Umbilical cord (tissue), 2 donors: ENCODE results near the gene PCYT1A. TPM values are rescaled to one million over a fixed set of nuclear protein-coding genes. Genes with fewer than 3 reads are reported as not detected.
A peak's percentile ranks its signal among the peaks of the same experiment; 100 is the strongest.

Source experiments
- DNase-seq: peaks from one replicate; pipeline ENCODE4 v3.0.0-alpha.2; 2015; ENCODE audit warnings: low spot score
- total RNA-seq: library from RNA; depleted of rRNA; stranded (reverse); fragments of >200 nt; gene quantifications from one replicate; pipeline ENCODE4 v1.2.3, GENCODE V29; 2014; ENCODE audit warnings: low replicate concordance; ENCODE audit not compliant: insufficient read depth

The PCYT1A gene
- total RNA-seq, 1 donor from 2014 or later, result 59.5 TPM

DNA sequence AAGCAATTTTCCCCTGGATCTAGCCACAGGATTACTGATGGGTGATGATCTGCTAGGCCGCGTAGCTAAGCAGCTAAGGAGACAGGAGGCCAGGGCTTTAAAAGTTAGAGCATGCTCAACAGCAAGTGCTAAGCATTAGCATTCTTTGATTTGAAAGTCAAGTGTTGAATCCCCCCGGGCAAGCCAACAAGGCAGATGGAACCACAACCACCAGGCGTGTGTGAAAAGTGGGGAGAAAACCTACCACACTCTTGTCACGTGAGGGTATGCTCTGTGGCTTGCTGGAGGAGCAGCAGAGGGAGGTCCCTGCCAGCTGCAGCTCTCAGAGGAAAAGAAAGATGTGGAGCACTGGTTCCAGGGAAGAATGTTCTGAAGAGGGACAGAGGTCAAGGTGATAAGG, 50.3 kb downstream of the PCYT1A start:
- DNase-seq, result no peak

DNA sequence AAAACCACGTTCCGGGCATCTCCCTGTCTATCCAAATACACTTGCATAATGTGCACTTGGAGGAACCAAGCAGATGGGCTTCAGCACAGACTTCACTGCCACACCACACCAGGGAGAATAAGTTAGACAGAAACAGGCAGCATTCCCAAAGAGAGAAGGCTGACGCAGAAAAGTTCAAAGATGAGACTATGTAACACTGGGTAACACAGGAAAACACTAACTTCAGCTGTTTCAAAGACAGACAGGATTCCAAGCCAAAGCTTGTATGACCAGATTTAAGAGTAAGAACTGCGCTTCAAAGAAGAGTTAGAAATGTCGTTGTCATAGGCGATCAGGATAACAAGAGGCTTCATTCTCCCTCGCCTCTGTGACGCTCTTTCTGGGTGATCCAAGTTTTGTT, 51.3 kb downstream of the PCYT1A start:
- no peak for DNase-seq

DNA sequence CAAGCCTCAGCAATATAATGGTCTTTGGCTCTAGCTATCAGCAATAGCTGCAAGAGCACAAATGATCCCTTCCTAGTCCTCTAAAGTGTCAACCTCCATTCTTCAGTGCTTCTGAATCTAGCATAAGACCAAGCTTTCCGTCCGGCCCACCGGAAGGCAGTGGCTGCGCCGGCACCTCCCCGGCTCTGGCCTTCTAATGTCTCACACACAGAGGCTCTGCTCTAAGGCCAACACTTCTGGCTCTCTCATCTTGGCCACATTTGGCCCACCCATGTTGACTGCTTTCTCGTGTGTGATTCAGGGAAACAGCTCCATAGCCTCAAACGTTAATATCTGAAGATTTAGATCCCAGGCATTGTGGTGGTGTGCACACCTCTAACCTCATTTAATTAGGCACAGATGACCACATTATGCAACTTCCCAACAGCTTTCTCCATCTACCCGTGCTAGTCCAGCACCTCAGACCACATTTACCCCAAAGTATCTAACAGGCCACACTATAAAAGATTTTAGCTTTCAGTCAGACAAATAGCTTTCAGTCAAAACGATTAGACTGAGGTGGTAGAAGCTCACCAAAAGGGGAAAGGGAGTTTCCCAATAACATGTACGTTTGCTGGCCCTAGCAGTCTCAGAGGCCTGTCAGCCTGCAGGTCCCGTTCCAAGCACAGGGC, 51.9 kb downstream of the PCYT1A start:
- no peak for DNase-seq

DNA sequence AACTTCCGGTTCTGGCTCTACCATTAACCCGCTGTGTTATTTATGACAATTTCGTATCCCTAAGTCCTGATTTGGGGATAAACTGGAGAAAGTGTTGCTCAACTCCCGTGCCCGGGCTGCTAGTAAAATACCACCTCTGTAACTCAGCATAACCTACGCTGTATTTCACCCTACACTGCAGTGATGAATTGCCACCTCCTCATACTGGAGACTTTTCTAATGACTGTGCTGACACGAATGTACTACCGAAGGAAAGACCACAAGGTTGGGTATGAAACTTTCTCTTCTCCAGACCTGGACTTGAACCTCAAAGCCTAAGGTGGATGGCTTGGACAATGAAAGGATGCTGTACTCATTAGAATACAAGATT, 54.7 kb downstream of the PCYT1A start:
- DNase-seq, result no peak

DNA sequence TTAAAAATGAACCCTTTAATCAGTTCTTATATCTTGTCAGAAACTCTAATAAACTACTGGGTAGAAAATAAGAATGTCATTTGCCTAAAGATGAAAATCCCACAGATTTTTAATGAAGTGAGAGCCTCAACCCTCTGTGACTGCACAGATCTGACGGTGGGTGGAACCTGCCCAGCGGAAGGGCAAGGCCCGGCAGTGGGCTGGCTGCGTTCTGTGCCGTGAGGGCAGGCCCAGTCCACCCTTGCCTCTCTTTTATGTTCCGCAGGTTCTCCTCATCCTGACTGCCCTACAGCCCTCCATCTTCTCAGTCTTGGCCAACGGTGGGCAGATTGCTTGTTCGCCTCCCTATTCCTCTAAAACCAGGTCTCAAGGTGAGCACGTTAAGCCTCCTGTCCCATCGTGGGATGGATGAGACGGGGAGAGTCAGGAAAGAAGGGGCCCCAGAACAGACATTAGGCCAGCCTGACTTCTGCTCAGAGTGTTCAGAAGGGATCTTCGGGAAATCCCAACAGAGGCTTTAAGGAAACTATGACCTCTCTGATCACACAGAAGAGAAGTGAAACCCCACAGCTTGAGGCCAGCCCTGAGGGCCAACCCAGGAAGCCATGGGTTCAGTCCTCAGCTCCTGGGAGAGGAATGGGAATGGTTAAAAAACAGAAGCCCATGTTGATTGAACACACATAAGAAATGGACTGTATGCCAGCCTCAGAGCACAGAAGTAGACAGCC, 55.2 kb downstream of the PCYT1A start:
- no peak for DNase-seq

DNA sequence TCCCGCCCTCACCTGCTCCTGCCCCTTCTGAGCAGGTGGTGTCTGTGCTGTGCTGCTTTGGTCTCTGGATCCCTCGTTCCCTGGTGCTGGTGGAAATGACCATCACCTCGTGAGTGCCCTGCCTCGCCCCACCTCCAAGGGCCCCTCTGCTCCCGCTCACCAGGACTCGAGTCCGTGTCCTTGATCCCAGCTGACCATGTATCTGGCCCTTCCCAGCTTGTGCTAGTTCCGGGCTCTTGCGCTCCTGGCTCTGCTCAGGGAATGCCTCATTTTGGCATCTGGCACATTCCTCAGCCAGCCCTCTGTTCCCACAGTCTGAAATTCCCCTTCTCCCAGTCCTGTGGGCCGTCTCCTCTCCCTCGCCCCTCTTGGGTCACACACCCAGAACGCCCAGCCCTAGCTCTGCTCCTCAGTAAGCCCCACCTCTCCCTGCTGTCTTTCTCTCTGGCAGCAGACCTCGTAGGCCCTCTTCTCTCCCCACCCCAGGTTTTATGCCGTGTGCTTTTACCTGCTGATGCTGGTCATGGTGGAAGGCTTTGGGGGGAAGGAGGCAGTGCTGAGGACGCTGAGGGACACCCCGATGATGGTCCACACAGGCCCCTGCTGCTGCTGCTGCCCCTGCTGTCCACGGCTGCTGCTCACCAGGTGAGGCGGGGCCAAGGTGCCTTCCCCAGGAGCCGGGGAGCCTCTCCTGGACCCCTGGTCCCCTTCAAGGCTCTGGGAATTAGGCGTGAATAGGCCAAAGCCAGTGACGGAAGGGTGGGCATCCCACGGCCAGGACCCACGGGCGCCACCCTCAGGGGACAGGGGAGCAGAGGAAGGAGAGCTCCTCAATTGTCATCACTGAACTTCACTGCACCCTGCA, 59.7 kb downstream of the PCYT1A start:
- DNase-seq, result peak; percentile 39

DNA sequence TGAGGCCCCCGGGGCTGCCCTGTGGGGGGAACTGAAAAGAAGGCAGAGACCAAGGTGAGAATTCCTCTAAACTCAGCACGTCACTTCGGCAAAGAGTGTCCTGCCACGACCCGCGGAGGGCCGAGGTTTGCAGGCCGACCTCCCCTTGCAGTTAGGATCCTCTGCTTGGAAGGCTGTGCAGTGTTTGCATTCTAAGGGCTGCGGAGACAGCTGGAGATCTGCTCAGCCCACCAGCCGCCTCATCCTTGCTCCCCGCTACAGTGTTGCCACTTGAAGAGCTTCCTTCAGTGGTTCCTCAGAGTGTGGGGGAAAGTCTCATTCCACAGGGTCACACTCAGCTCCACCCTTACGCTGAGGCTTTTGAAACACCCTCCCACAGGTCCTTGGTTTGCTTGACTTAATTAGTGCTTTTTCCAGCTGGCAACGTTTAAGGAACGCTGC, 60.4 kb downstream of the PCYT1A start:
- DNase-seq, result no peak

DNA sequence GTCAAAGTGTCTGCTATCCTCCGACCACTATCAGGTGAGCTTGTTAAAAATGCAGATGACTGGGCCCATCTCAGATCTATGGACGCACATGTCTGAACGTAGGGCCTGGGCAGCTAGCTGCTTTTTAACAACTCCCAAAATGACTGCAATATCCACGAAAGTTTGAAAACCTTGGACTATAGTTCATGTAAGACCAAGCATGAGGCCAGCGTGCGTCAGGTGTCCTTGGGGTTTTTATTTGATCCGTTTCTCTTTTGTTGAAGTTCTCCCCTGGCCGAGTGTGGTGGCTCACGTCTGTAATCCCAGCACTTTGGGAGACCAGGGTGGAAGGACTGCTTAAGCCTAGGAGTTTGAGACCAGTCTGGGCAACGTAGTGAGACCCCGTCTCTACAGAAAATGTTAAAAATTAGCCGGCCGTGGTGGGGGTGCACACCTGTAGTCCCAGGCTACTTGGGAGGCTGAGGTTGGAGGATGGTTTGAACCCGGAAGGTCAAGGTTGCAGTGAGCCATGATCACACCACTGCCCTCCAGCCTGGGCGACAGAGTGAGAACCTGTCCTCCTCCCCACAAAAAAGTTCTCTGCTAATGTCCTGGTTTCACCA, 61.7 kb downstream of the PCYT1A start:
- no peak for DNase-seq

DNA sequence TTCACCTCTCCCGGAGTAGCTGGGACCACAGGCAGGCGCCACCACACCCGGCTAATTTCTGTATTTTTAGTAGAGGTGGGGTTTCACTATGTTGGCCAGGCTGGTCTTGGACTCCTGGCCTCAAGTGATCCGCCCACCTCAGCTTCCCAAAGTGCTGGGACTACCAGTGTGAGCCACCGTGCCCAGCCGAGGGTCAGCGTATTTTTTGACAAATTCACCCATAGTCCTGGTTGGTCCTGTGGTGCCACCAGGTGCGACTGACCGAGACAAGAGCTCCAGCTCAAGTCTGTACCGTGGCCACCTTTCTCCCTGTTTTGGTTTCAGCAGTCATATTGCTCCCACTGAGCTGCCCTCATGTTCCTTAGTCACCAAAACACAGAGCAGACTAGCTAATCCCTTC, 62.4 kb downstream of the PCYT1A start:
- DNase-seq, result no peak

DNA sequence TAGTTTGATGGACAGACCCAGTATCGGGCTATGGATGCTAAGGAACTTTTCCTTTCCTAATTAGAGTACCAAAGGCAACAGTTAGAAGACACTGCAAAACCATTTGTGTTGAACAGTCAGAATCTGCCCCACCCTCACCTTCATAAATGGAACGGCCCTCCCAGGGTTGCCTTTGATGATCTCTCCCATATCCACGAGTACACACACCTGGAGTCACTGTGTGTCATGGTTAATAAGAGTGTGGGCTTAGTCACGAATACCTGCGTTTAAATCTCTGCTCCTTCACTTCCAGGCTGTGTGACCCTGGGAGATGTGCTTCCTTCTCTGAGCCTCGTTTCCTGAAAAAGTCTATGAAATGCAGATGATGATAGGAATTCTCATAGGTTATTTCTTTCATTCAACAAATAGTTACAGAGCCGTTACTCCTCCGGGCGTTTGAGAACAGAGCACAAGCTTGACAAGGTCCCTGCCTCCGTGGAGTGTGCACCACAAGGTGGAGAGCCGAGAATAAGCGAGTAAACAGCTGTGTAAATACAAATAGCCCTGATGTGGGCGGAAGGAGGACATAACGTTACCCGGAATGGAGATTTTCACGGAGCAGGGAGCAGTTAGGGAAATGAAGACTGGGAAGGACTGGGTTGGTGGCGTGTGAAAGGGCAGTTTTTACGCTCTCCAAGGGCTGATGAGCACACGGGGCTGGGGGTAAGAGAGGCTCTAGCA, 64.5 kb downstream of the PCYT1A start:
- DNase-seq, result no peak

DNA sequence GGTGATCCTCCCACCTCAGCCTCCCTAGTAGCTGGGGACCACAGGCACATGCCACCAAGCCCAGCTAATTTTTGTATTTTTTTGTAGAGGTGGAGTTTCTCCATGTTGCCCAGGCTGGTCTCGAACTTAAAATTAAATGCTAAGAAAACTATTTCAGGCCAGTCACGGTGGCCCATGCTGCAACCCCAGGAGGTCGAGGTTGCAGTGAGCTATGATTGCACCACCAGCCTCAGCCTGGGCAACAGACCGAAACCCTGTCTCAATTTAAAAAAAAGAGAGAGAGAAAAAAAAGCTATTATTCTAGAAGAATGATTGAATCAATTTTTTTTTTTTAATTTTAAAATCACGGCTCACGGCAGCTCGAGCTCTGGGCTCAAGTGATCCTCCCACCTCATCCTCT, 66.5 kb downstream of the PCYT1A start:
- no peak for DNase-seq

DNA sequence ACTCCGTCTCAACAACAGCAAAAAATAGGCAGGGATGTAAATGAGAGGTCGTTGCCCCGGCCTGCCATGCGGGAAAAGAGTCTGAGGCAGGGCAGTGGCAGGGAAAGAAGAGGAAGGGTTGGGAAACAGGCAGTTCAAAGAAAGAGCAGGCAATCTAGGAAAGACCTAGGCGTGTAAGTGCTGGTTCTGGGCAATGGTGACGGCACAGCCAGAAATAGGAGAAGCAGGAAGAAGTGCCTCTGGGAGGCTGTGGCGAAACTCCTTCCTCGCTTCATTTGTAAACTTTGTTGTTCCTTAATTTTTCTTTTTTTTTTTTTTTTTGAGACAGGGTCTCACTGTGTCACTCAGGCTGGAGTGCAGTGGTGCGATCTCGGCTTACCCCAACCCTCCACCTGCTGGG, 66.9 kb downstream of the PCYT1A start:
- DNase-seq, result no peak

DNA sequence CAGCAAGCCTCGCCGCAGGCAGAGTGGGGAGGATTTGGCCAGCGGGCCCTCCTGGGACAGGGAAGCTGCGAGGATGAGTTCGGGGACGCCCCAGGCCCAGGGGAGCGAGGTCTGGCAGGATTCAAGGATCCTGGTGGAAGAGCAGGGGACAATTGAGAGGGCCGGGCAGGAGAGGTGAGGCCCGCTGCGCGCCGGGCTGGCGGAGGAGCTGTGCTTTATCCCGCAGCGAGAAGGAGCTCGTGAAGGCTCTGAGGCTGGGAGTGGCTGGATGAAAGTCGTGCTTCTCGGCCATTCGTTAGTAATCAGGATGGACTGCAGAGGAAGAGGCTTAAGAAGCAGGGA, 67.6 kb downstream of the PCYT1A start:
- no peak for DNase-seq

DNA sequence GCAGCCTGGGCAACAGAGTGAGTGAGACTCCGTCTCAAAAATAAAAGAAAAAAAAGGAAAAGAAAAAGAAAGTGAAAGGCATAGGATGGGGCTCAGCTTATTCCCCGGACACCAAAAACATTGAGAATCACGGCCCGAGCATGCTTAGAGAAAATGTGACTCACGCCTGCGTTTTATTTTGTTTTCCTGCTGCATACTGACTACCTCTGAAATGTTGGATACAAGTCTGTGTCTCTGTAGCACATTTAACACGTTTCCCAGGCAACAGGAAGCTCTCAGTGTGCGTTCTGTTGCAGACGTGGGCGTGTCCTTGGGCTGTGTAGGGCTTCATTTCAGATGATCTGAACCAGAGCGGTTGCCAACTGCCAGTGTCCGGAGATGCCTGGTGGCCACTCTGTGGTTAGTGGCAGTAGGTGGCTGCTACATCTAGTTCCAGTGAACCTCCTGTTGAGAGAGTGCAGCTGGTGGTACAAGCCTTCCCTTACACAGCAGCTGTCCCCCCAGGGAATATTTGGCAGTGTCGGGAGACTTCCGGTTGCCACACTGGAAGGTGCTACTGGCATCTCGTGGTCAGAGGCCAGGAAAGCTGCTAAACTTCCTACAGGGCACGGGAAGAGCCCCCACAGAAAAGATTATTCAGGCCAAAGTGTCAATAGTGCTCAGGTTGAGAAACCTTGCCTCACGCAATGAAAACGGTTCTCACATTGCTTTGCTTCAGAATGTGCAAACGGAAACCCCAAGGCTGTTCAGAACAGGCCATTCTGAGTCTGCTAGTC, 68.1 kb downstream of the PCYT1A start:
- DNase-seq, result peak; percentile 94

DNA sequence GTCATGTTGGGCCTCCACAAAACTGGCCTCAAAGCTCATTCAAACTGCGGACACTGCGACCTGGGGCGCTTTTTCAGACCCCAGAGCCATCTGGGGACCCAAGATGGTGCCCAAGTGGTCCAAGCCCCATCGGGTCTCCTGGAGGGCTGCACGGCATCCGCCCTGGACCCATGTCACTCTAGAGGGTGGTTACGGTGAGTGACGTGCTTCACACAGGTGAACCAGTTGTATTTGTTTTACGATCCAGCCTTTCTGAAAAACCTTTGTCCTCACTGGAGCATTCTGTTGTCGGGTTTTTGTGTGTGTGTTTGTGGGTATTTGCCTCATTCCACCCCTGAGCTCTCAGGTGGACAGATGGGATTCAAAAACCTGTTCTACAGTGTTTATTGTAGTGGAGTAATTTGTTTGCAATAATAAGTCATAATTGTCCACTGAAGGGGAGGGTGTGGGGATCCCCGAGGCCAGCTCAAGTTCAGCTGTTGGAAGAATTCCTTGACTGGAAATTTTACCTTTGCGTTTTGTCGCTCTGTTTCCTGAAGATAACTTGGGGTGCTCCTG, 69.3 kb downstream of the PCYT1A start:
- no peak for DNase-seq

DNA sequence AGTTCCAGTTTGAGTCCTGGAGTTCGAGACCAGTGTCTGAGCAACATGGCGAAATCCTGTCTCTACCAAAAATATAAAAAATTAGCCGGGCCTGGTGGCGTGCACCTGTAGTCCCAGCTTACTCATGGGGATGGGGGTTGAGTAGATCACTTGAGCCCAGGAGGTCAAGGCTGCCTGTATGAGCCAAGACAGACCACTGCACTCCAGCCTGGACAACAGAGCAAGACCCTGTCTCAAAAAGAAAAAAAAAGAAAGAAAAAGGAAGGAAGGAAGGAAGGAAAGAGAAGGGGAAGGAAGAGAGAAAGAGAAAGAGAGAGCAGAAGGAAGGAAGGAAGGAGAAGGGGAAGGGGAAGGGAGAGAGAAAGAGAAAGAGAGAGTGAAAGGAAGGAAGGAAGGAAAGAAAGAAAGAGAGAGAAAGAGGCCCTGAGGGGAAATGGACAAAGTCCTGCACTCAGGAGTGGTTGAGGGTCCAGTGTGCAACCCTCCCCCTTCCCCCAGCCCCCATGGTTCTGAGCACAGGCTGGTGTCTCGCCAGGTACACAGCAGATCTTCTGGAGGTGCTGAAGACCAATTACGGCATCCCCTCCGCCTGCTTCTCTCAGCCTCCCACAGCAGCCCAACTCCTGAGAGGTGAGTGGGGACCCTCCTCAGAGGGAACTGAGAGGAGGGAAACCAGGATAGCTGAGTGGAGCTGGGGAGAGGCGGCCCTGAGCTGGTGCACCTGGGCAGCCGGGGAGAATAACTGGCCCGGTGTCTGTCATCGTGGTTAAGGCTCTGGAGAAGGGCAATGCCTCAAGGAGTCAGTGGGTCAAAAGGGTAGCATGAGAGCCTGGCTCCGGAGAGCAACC, 70.0 kb downstream of the PCYT1A start:
- DNase-seq, result no peak

DNA sequence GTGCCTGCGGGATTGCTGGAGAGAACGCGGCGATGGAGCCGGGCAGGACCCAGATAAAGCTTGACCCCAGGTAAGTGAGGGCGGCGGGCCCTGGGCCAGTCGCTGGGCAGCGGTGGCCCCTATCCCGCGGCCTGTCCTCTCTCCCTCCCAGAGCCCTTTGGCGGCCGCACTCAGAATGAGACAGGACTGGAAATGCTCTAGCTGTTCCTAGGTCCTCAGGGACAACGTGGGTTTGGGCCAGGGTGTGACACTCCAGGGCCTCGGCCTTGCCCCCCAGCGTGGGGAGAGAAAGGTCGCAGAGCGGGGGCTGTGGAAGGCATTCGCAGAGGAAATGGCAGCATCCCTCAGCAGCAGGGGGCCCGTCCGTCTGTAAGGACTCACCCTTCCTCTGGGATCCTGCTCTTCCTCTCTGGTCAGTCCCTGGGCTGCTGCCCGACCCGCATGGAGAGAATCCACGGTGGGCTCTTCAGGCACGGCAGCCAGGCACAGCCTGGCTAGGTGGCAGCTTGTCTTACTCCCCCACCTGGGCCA, 70.8 kb downstream of the PCYT1A start:
- no peak for DNase-seq

DNA sequence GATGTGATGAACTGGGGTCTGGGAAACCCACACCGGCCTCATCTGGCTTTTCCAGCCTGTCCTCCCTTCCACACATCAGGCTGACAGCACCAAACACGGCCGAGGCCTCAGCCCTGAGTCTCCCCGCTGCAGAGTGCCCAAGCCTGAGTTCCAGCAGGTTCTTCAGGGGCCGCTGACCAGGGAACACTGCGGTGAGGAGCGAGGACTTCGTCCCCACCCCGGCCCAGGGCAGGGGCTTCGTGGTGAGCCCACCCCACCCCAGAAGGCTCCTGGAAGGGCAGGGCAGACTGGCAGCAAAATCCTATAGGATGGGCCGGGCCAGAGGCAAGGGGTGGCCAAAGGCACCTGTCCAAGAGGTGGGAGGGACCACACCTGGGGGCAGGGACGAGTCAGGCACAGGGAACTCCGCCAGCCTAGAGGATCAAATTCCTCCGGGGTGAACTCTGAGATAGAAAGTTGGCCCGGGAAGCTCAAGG, 71.4 kb downstream of the PCYT1A start, which contains the start of gene SLC51A:
Gene SLC51A (plus strand): TSS at position 446 of the 476 bp plus-strand sequence. CDS start 179 bp downstream, outside the sequence.
- no peak for DNase-seq

DNA sequence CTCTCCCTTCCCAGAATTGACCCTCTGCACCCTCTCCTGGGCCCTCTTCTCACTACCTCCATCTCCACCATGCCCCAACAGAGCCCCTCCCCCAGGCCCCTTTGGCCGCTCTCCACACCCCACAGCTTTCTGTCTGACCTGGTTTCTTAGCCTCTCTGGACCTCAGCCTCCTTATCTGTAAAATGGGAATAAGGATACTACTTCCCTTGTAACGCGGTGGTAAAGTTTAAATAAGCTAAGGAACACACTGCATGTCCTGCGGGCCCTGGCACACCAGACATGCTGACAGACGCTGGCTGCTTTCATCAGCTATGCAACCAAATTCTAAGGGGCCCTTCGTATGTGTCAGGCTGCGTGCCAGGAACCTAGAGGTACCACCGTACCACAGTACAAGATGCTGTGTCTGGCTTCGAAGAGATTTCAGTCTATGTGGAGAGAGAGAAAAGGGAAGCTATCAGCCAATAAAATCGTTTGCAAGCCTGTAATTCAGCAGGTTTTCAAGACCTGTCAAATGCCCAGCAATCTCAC, 72.0 kb downstream of the PCYT1A start:
- no peak for DNase-seq
